ENCODE results near the gene TRPM4.

- TF ChIP-seq ATF3 (IDR thresholded peaks at IDR 0.05) (no peak), CTCF (IDR thresholded peaks at IDR 0.05; ENCODE audit: low read depth, low read length, missing input control) (no peak), RAD21 (IDR thresholded peaks at IDR 0.05) (no peak), REST (IDR thresholded peaks at IDR 0.05) (no peak), TAF1 (conservative IDR thresholded peaks at IDR 0.05) (no peak), MAX (IDR thresholded peaks at IDR 0.05) (no peak), FOXA1 (IDR thresholded peaks at IDR 0.05) (no peak), RXRA (IDR thresholded peaks at IDR 0.05) (no peak), ZBTB33 (IDR thresholded peaks at IDR 0.05) (no peak)
Observed at GRCh38 chr19:49256691-49257090, 99.1 kb downstream of the TRPM4 start.

Measured in liver (tissue), 3 donors.